Fibroblast of lung (primary cell): Measurements from ENCODE around the gene SH3GL2. TPM values are rescaled to one million over a fixed set of nuclear protein-coding genes. Genes with fewer than 3 reads are reported as not detected.

Source experiments
- DNase-seq, 2 donors: peaks; one replicate each; pipeline versions ENCODE4 v3.0.0 to v3.0.0-alpha.2; 2010; ENCODE audit warnings: low read depth in 2 of 2
- H2AFZ ChIP-seq: 2 replicates; pipeline ENCODE4 v1.5.1; 2012; ENCODE audit warnings: low read length, control low read depth, inconsistent platforms
- H3K27ac ChIP-seq: 2 replicates; pipeline ENCODE4 v1.5.1; 2011; ENCODE audit warnings: low read length, control low read depth; ENCODE audit not compliant: insufficient read depth
- H3K27me3 ChIP-seq: 2 replicates; pipeline ENCODE4 v1.5.1; 2011; ENCODE audit warnings: mild to moderate bottlenecking, low read length; ENCODE audit not compliant: control insufficient read depth, insufficient read depth
- H3K36me3 ChIP-seq: 2 replicates; pipeline ENCODE4 v1.5.1; 2011; ENCODE audit warnings: low read length; ENCODE audit not compliant: control insufficient read depth, insufficient read depth
- H3K4me1 ChIP-seq: 2 replicates; pipeline ENCODE4 v1.5.1; 2011; ENCODE audit warnings: low read length; ENCODE audit not compliant: control insufficient read depth, insufficient read depth; ENCODE audit errors: extremely low read depth
- H3K4me2 ChIP-seq: 2 replicates; pipeline ENCODE4 v1.5.1; 2011; ENCODE audit warnings: low read length, control low read depth; ENCODE audit not compliant: insufficient read depth; ENCODE audit errors: extremely low read depth
- H3K4me3 ChIP-seq, 4 experiments: fragments of 200-600 bp in 1 of 4; sonication (generic) in 1 of 4; replicated peaks in 1 of 4; 2 replicates each; pipeline ENCODE4 v1.5.1; 2011 to 2016; ENCODE audit warnings: low read length in 4 of 4, low read depth in 3 of 4, mild to moderate bottlenecking in 3 of 4, control low read depth in 2 of 4, inconsistent platforms in 1 of 4, mixed read lengths in 1 of 4; ENCODE audit not compliant: insufficient read depth in 1 of 4; ENCODE audit errors: control extremely low read depth in 1 of 4
- H3K79me2 ChIP-seq: 2 replicates; pipeline ENCODE4 v1.5.1; 2012; ENCODE audit warnings: mild to moderate bottlenecking, low read length, inconsistent platforms; ENCODE audit not compliant: control insufficient read depth, insufficient read depth
- H3K9ac ChIP-seq: 2 replicates; pipeline ENCODE4 v1.5.1; 2011; ENCODE audit warnings: mild to moderate bottlenecking, low read length, control low read depth; ENCODE audit not compliant: insufficient read depth
- H3K9me3 ChIP-seq: 2 replicates; pipeline ENCODE4 v1.5.1; 2012; ENCODE audit warnings: low read depth, low read length; ENCODE audit not compliant: control insufficient read depth, insufficient read depth
- H4K20me1 ChIP-seq: 2 replicates; pipeline ENCODE4 v1.5.1; 2011; ENCODE audit warnings: low read length; ENCODE audit not compliant: control insufficient read depth, insufficient read depth; ENCODE audit errors: extremely low read depth
- CTCF ChIP-seq, 2 donors: IDR thresholded peaks in 1 of 2; conservative IDR thresholded peaks in 1 of 2; 1 replicate in 1 of 2; 2 replicates in 1 of 2; pipeline ENCODE4 v1.5.1; 2011 to 2012; ENCODE audit warnings: low read length in 2 of 2, control low read depth in 1 of 2, inconsistent platforms in 1 of 2, low read depth in 1 of 2, mild to moderate bottlenecking in 1 of 2
- EZH2 ChIP-seq: IDR thresholded peaks from 2 replicates; pipeline ENCODE4 v1.5.1; 2012; ENCODE audit warnings: low read length, control low read depth, mild to moderate bottlenecking; ENCODE audit errors: missing control alignments
- polyA plus RNA-seq, 2 donors: library from polyadenylated mRNA; depleted of rRNA in 1 of 2; stranded (reverse) in 1 of 2; unstranded in 1 of 2; fragments of >200 nt; gene quantifications; 2 replicates each; pipeline ENCODE4 v1.2.1, GENCODE V29; 2011 to 2012; ENCODE audit warnings: missing spikeins in 1 of 2
- total RNA-seq: library from RNA; depleted of rRNA; stranded (reverse); fragments of >200 nt; gene quantifications from 2 replicates; pipeline ENCODE4 v1.2.1, GENCODE V29; 2014

Gene SH3GL2
- total and polyA plus RNA-seq, 2 donors (not counting 1 experiment from before 2014, with no cell fraction given), result 0.17 TPM; not detected in 1

- Histone ChIP-seq H3K4me2 (no peak overlapping the region), H3K36me3 (no peaks in the 10 kb centered on the region), H3K4me1 (no peaks in the 10 kb centered on the region), H3K79me2 (no peaks in the 10 kb centered on the region), H2AFZ (no peak overlapping the region), H3K27ac (no peak overlapping the region), H4K20me1 (no peaks in the 10 kb centered on the region), H3K27me3 (no peaks in the 10 kb centered on the region), H3K4me3 (no peak overlapping the region), H3K9me3 (no peaks in the 10 kb centered on the region), H3K9ac (no peak overlapping the region)
- DNase-seq, result no peak
- TF ChIP-seq EZH2, result no peak
Observed at GRCh38 chr9:17651725-17652124, 72.9 kb downstream of the SH3GL2 start.

- DNase-seq, result no peak
- Histone ChIP-seq H3K27me3 (no peaks in the 10 kb centered on the region), H3K27ac (no peak overlapping the region), H3K9ac (no peak overlapping the region), H3K9me3 (no peaks in the 10 kb centered on the region), H2AFZ (no peak overlapping the region), H3K36me3 (no peaks in the 10 kb centered on the region), H4K20me1 (no peaks in the 10 kb centered on the region), H3K79me2 (no peaks in the 10 kb centered on the region), H3K4me3 (no peak overlapping the region), H3K4me1 (no peaks in the 10 kb centered on the region), H3K4me2 (no peak overlapping the region)
- TF ChIP-seq EZH2 (no peak), CTCF (conservative IDR thresholded peaks at IDR 0.05 in 1 of 2, IDR thresholded peaks at IDR 0.05 in 1 of 2; ENCODE audit: low read depth in 1 of 2, low read length in 2 of 2) (no peak)
Observed at GRCh38 chr9:17653947-17654465, 75.1 kb downstream of the SH3GL2 start.

GRCh38 chr9:17656889-17657288 lies 78.0 kb downstream of the SH3GL2 start:
- no peaks in the 10 kb centered on the region for H3K36me3 ChIP-seq

More at GRCh38 chr9:17656889-17657288, 78.0 kb downstream of the SH3GL2 start:
- Histone ChIP-seq H3K79me2 (no peaks in the 10 kb centered on the region), H4K20me1 (no peaks in the 10 kb centered on the region), H3K27ac (no peak overlapping the region), H3K4me3 (no peak overlapping the region), H3K4me2 (no peak overlapping the region), H3K27me3 (no peaks in the 10 kb centered on the region), H2AFZ (no peak overlapping the region), H3K9ac (no peak overlapping the region), H3K9me3 (no peaks in the 10 kb centered on the region), H3K4me1 (no peaks in the 10 kb centered on the region)
- TF ChIP-seq EZH2, result no peak
- TF ChIP-seq CTCF (conservative IDR thresholded peaks at IDR 0.05 in 1 of 2, IDR thresholded peaks at IDR 0.05 in 1 of 2; ENCODE audit: low read depth in 1 of 2, low read length in 2 of 2), result no peak
- no peak for DNase-seq
